ENCODE measurements around the gene NME8. TPM values are rescaled to one million over a fixed set of nuclear protein-coding genes. Genes with fewer than 3 reads are reported as not detected.
"Not testable (repeated sequence)": the region's sequence is repeated elsewhere in the genome, so short reads cannot be mapped to it uniquely, and the experiment has no call there.

The NME8 gene, protein sequence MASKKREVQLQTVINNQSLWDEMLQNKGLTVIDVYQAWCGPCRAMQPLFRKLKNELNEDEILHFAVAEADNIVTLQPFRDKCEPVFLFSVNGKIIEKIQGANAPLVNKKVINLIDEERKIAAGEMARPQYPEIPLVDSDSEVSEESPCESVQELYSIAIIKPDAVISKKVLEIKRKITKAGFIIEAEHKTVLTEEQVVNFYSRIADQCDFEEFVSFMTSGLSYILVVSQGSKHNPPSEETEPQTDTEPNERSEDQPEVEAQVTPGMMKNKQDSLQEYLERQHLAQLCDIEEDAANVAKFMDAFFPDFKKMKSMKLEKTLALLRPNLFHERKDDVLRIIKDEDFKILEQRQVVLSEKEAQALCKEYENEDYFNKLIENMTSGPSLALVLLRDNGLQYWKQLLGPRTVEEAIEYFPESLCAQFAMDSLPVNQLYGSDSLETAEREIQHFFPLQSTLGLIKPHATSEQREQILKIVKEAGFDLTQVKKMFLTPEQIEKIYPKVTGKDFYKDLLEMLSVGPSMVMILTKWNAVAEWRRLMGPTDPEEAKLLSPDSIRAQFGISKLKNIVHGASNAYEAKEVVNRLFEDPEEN
- not detected in 2 replicates for total RNA-seq

DNA sequence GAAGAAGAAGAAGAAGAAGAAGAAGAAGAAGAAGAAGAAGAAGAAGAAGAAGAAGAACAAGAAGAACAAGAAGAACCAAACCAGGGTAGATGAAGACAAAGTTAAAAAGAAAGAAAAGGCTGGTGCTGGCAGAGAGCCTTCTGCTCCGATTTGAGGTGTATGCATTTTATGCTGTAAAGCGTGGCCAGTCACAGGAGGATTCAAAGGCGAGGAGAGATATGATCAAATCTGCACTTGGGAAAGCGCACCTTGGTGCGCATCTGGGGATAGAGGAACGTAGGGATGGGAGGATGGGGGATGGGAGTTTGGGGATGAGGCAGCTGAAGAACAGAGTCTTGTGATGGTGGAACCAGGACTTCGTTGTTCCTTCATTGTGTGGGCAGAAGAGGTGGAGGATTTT is at the start of gene NME8:
Gene NME8, plus strand, starts transcription at position 301 of the 400 bp plus-strand sequence. CDS start 1,670 bp downstream, outside the sequence.
- no peak for DNase-seq (ENCODE audit: extremely low read depth, low read depth, low spot score)

DNA sequence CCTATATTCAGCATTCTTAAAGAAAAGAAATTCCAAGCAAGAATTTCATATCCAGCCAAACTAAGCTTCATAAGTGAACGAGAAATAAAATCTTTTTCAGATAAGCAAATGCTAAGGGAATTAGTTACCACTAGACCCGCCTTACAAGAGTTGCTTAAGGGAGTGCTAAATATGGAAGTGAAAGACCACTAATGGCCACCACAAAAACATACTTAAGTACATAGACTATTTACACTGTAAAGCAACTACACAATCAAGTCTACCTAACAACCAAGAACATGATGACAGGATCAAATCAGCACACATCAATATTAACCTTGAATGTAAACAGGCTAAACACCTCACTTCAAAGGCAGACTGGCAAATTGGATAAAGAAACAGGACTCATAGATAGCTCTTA is 42.2 kb upstream of the NME8 start:
- DNase-seq (ENCODE audit: extremely low read depth, low read depth, low spot score) = no peak

DNA sequence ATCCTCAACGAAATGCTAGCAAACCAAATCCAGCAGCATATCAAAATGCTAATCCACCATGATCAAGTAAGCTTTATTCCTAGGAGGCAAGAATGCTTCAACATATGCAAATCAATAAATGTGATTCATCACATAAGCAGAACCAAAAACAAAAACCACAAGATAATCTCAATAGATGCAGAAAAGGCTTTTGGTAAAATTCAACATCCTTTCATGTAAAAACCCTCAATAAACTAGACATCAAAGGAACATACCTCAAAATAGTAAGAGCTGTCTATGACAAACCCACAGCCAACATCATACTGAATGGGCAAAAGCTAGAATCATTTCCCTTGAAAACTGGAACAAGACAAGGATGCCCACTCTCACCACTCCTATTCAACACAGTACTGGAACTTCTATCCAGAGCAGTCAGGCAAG is 36.2 kb upstream of the NME8 start:
- DNase-seq (ENCODE audit: extremely low read depth, low read depth, low spot score) = not testable (repeated sequence)

DNA sequence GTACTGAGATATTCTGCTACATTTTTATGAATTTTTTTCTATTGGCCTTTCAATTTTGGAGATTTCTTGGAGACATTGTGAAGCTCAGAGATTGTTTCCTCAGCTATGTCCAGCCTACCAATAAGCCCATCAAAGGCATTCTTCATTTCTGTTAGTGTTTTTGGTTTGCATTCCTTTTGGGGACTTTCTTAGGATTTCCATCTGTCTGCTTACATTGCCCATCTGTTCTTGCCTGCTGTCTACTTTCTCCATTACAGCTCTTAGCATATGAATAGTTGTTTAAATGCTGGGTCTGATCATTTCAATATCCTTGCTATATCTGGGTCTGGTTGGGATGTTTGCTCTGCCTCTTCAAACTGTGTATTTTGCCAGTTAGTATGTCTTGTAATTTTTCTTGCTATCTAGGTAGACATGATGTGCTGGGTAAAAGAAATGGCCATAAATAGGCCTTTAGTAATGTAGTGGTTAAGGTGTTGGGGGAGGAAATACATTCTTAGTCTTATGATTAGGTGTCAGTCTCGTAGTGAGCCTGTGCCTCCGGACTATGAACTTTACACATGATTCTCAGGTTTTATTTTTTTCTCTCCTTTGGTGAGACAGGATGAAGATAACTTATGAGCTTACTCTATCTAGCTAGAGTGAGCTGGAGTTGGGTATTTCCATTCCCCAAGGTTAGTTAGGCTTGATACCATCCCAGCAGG is 32.6 kb upstream of the NME8 start:
- DNase-seq (ENCODE audit: extremely low read depth, low read depth, low spot score) = no peak

DNA sequence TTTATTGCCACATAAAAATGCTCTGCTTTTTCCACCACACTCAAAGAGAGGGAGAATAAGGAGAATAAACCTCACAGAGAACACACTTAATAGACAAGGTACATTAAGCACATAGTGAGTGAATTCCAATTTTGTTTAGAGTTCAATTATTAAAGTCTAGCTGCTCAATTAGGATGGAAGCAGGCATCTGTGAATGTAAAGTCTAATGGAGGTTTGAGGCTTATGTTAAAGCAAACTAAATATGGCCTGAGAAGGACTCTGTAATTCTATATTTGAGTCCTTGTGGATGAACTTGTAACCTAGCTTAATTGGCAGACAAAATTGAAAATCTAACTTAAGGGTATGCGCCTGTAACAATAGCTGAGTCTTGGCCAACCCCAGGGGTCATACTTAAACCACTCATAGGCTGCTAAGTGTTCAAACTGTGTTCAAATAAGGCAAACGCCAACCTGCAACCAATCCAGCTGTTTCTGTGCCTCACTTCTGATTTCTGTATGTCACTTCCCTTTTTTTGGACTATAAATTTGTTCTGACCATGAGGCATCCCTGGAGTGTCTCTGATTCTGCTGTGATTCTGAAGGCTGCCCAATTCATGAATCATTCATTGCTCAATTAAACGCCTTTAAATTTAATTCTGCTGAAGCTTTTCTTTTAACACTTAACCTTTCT is 31.3 kb upstream of the NME8 start:
- DNase-seq (ENCODE audit: extremely low read depth, low read depth, low spot score) = no peak

DNA sequence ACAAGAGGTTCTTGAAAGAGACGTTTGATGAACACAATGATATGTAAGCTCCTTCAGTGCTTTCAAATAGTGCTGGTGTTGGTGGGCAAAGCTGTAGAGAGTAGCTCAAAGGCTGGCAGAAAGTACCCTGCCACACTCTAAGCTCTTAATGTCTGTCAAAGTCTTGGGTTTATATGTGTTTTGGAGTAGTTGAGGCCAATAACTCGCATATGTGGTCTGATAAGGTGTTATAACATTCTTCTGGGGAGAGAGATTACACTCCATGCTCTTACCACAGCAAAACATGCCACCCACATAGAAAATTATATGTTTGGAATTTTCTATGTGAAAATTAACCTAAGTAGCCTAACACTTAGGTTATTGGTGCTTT is 30.8 kb upstream of the NME8 start:
- no peak for DNase-seq (ENCODE audit: extremely low read depth, low read depth, low spot score)

DNA sequence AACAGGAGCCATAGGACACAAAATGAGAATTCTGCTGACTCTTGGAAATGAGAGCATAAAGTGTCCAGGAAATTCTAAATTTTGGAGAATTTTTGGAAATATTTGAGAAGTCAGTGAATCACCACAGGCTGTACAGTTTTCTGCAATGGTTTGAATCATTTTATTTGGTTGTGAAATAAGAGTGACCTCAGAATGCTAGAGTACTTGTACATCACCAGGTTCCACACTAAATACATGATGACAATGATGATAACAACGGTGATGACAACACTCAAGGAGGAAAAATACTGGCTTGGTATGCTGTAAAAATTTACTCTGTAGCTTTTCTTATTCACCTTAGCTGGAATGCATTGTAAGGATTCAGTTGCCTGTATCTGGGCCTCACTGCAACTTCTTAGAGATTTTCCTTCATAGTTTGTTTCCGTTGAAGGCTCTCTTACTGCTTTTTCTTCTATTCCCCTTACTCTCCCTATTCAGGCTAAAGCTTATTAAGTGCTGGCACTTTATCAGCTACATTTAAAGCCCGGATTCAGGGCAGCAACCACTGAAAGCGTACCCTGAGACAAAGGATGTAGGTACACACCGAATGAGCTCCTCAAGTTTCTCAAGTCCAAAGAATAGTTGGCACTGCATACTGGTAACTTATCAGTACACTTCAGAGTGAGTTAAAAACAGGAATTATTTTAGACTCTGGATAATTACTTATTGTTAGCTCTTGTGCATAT is 30.2 kb upstream of the NME8 start:
- no peak for DNase-seq (ENCODE audit: extremely low read depth, low read depth, low spot score)

DNA sequence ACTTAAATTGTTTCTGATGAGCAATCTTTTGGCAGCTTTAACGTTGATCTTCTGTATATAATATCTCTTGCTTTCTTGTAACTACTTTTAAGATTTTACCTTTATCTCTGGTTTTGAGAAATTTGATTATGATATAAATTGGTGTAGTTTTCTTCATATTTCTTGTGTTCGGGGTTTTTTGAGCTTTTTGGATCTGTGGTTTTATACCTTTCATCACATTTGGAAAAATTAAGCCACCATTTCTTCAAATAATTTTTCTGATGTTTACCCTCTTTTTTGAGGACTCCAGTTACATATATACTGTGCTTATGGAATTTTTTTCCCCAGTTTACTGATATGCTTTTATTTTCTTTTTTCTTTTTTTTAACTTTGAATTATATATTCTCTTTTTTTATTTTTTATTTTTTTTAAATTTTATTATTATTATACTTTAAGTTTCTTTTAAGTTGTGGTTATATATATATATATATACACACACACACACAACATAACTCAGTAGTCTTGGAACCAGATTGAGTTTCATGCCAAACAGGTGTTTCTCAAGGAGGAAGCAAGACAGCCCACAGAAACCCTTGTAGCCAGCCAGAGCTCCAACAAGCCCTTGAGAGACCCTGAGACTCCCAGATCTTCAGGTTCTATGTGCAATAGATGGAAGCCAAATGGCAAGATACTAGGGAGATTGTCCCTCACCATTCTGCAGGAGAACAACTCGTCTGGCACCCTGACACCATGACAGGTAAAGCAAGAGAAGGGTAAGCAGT is 27.5 kb upstream of the NME8 start:
- DNase-seq (ENCODE audit: extremely low read depth, low read depth, low spot score) = no peak

DNA sequence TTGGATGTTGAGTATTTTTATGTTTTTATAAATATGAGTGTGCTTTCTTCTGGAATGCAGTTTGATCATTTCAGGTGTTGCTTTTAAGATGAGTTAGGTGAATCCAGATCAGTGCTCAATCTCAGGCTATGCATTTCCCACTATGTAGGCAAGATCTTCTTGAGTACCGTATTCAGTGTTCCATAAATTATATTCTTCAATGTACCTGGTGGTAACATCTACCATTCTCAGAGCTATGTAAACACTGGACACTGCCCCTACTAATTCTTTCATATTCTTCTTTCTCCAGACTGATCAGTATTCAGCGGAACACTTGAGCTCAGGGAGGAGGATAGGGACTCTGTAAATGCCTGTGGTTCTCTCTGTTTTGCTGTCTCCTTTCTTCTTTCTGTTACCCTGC is 25.5 kb upstream of the NME8 start:
- DNase-seq (ENCODE audit: extremely low read depth, low read depth, low spot score) = no peak

DNA sequence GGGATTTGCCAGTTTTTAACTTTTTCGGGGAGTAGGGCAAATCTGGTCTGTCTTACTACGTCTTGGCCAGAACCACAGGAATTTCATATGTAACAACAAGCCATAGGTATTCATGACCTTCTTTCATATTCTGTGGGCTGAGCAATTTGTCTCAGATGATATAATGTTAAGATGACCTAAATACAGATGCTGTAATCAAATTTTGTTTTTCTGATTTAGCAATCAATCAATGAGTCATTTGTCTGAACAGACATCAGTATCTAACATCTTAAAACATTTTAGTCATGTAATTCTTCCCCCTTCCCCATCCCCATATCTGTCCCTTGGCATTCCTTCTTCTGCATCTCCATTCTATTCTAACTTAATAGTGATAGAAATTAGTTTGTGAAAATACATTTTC is 24.8 kb upstream of the NME8 start:
- no peak for DNase-seq (ENCODE audit: extremely low read depth, low read depth, low spot score)

DNA sequence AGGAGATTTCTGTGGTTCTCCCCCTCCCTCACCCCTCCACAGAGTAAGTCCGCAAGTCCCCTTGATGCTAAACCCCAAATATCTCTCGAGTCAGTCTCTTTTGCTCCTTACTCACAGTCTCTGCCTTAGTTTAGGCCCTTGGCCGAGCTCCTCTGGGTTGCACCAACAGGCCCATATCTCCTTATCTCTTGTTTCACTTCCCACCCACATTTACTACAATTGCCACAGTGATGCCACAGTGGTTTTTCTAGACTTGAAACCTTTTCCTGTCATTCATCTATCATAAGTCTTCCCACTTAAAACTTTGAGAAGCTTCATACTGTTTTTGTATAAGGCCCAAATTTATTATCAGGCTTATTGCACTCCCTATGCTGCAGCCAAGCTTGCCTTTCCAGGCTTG is 23.4 kb upstream of the NME8 start:
- no peak for DNase-seq (ENCODE audit: extremely low read depth, low read depth, low spot score)

DNA sequence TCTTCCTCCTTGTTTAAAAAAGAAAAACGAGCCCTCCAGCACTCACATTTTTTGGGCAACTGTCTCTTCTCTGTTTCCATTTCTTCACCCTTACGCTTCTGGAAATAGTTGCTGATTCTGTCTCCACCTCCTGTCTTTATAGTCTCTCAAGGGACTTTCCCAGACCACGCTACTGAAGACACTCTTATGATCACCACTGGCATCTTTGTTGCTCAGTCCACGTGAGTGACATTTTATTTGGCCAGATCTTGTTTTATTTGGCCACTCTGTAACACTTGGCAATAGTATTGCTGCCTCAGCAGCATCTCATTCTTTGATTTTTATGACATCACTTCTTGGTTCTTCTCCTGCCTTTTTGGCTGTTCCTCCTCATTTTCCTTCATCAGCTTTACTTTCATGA is 21.6 kb upstream of the NME8 start:
- DNase-seq (ENCODE audit: extremely low read depth, low read depth, low spot score) = no peak

DNA sequence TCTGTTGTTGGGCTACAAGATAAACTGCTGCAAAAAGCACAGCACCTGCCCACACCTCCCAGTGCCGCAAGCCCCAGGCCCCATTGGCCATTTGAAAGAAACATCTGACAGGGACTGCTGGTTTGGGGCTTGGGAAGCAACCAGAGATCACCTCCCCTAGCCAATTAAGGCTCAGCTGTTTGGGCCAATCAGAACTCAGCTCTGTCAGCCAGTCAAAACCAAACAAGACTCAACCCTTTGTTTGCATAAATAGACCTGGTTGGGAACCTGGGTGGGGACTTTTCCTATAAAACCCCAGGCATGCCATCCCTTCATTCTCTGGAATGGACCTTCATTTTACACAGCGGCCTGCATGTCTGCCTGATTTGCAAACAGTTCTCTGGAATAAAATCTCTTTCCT is 17.2 kb upstream of the NME8 start:
- no peak for DNase-seq (ENCODE audit: extremely low read depth, low read depth, low spot score)

DNA sequence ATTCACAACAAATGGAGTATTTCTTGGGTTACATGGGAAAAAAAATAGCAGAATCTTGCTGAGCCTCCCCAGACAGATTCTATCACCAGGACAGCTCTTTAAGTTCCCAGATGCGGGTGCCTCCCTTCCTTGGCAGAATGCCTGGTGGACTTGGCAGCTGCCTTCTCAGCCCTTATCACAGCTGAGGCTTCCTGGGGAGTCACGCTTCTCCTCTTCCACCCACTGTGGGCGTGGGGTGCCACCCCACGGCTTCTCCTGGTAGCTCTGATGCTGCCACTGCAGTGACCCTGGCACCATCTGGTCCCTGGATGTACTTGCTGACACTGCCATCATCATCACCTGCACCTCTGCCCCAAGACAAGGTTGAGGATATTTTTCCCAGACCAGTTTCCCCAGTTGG is 16.2 kb upstream of the NME8 start:
- no peak for DNase-seq (ENCODE audit: extremely low read depth, low read depth, low spot score)

DNA sequence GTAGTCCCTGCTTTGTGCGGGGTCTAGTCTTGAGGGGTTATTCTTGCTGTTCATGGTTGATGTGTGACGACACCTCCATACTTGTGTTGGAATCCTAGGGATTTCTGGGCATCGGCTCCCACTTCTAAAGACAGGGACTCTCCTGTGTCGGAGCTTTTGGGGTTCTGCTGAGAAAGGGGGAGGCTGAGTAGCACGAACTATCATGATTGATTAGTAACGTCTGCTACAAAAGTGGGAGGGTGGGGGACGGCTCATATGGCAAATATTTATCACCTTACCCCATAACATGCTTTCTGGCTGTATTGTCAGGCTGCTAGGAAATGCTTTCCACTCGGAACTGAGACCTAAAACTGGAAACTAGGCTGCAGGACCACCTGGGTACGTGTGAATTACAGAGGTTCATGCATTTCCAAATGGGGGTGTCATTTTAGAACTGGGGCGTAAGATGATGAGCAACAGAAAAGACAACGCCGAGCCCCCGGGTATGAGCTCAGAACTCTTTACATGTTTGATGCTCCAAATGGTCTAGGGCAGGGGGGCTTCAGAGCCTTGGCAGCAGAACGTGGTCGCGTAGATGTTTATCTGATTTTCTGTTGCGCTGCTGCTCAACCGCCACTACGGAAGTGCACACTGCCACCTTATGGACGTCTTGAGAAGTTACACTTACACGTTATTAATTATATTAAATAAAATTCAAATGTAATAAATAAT is 15.1 kb upstream of the NME8 start:
- peak; percentile 25 for DNase-seq (ENCODE audit: extremely low read depth, low read depth, low spot score)

DNA sequence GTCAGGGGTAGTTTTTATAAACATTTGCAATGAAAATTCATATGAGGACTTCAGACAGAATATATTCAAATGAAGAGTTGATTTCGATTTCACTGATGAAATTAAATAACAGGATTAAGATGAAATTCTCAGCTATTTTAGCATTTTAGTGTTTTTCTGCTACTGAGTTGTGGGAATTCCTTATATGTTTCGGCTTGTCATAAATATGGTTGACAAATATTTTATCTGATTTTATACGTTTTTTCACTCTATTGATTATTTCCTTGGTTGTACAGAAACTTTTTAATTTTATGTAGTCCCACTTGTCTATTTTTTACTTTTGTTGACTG is 14.6 kb upstream of the NME8 start:
- DNase-seq (ENCODE audit: extremely low read depth, low read depth, low spot score) = no peak

DNA sequence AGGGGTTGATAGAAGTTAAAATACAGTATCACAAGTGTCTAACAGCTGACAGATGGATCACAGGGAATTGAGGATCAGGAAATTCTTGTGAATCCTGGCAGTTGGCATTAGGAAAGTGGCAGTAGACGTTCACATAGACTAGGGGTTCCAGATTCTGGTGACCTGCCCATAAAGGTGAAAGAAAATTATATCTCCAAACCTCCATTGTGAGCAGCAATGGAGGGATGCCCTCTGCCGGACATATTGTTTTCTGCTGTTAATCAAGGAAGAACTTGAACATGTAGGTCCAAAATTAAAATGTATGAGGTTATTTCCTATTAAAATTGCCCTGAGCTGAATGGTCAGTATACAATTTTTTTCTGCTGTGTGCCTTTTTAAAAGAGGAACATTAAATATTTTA is 5.1 kb downstream of the NME8 start:
- DNase-seq (ENCODE audit: extremely low read depth, low read depth, low spot score) = no peak

DNA sequence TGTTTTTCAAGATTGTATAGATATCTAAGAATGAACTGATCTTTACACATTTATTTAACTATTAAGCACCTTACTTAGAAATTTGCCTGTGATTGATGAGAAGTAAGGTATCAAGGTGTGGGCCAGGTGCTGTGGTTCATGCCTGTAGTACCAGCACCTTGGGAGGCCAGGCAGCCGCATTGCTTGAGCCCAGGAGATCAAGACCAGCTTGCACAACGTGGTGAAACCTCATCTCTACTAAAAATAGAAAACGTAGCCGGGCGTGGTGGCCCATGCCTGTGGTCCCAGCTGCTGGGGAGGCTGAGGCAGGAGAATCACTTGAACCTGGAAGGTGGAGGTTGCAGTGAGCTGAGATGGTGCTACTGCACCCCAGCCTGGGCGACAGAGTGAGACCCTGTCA is 33.7 kb downstream of the NME8 start:
- no peak for DNase-seq (ENCODE audit: extremely low read depth, low read depth, low spot score)

DNA sequence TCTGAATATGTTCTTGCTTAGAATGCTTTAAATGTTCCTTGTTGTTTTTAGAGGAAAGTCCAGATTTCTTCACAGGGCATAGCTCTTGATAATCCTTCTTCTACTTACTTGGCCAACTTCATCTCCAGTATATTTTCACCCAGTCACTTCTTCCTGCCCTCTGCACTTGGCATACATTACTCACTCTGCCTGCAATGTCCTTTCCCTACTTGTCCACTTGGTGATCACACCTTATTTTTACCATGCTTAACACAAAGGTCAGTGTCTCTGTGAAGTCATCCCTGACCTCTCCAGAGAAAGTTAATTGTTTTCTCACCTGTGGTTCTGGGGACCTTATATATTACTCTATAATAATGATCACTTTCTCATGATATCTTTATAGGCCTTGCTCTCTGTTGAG is 45.0 kb downstream of the NME8 start:
- no peak for DNase-seq (ENCODE audit: extremely low read depth, low read depth, low spot score)

DNA sequence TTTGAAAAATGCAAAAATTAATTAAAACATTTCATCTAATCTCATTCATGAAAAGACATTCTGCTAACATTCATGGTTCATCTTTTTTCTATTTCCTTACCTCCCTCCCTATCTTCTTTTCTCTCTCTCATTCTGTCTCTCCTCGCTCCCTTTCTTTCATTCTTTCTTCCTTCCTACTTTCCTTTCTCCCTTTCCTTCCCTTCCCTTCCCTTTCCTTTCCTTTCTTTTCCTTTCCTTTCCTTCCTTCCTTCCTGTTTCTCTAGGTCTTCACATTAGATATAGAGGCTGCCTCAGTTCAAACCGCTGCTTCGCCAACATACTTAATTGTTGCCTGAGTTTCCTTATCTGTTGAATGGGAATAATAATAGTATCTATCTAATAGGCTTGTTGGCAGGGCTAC is 46.3 kb downstream of the NME8 start:
- DNase-seq (ENCODE audit: extremely low read depth, low read depth, low spot score) = no peak

Data from glomerular endothelial cell (primary cell).